ENCODE results near the gene WARS2.

The WARS2 gene

GRCh38 chr1:119115736-119116135 is 24.7 kb downstream of the WARS2 start:
- no peaks in the 10 kb centered on the region for H3K27me3 ChIP-seq (ENCODE audit: control insufficient read depth, insufficient read depth, low read length, poor library complexity, severe bottlenecking)
- H3K36me3 ChIP-seq (ENCODE audit: control insufficient read depth, insufficient read depth, low read length) = no peaks in the 10 kb centered on the region
- WGBS, 2 experiments = 33% methylated on average over 1 of the region's 3 CpGs; no CpG with 5 or more reads in 1 of the 2 experiments
- no peak overlapping the region for H3K4me3 ChIP-seq (ENCODE audit: insufficient read depth, low read depth, low read length)
- peaks cover 11% of the 10 kb centered on the region for H3K4me1 ChIP-seq (ENCODE audit: control insufficient read depth, insufficient read depth, low read length)
- H3K9me3 ChIP-seq (ENCODE audit: control insufficient read depth, low read length) = no peaks in the 10 kb centered on the region
- H3K27ac ChIP-seq (ENCODE audit: insufficient read depth, low read depth, low read length, poor library complexity, severe bottlenecking) = no peak overlapping the region

DNA sequence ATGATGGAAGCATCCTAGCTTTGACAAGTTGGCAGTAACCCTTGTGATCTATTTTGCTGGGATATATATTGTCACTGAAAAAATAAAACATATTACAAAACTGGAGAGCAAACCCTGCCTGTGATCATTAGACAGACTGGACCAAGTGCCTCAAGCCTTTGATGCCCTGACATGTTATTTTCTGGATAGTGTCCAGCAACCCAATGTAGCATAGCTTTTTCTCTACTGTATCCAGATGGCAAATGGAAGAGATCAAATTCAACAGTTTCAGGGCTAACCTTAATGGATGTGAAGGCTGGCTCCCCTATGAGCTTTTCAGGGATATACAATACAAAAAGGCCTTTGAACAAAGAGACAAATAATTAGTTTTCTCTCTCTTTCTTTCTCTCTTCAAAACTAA is 25.1 kb downstream of the WARS2 start:
- Histone ChIP-seq H3K27ac (ENCODE audit: insufficient read depth, low read depth, low read length, poor library complexity, severe bottlenecking) (no peak overlapping the region), H3K4me3 (ENCODE audit: insufficient read depth, low read depth, low read length) (no peak overlapping the region), H3K9me3 (ENCODE audit: control insufficient read depth, low read length) (no peaks in the 10 kb centered on the region), H3K27me3 (ENCODE audit: control insufficient read depth, insufficient read depth, low read length, poor library complexity, severe bottlenecking) (no peaks in the 10 kb centered on the region), H3K36me3 (ENCODE audit: control insufficient read depth, insufficient read depth, low read length) (no peaks in the 10 kb centered on the region), H3K4me1 (ENCODE audit: control insufficient read depth, insufficient read depth, low read length) (peaks cover 11% of the 10 kb centered on the region)

DNA sequence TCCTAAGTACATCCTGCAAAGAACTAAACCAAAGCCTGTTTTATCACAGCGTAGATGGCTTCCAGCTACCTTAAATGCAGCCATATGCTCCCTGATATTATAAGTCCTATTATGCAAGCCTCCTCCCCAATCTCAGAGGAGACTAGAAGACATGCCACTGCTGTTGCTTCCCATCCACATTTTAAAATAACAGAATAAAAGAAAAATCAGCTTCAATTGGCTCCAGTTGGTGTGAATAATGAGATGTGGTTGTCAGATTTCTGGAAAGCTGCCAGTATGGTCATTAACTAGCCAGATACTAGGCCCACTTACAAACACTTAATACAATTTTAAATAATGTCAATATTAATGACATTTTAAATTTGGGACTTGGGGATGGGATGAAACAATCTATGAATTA is 25.7 kb downstream of the WARS2 start:
- Histone ChIP-seq H3K27ac (ENCODE audit: insufficient read depth, low read depth, low read length, poor library complexity, severe bottlenecking) (no peak overlapping the region), H3K36me3 (ENCODE audit: control insufficient read depth, insufficient read depth, low read length) (no peaks in the 10 kb centered on the region), H3K27me3 (ENCODE audit: control insufficient read depth, insufficient read depth, low read length, poor library complexity, severe bottlenecking) (no peaks in the 10 kb centered on the region), H3K9me3 (ENCODE audit: control insufficient read depth, low read length) (no peaks in the 10 kb centered on the region), H3K4me1 (ENCODE audit: control insufficient read depth, insufficient read depth, low read length) (peaks cover 11% of the 10 kb centered on the region), H3K4me3 (ENCODE audit: insufficient read depth, low read depth, low read length) (no peak overlapping the region)
- 96% methylated on average over 1 of the region's 1 CpG for WGBS, 2 experiments

- no peaks in the 10 kb centered on the region for H3K36me3 ChIP-seq (ENCODE audit: control insufficient read depth, insufficient read depth, low read length)
- no peaks in the 10 kb centered on the region for H3K9me3 ChIP-seq (ENCODE audit: control insufficient read depth, low read length)
- no peaks in the 10 kb centered on the region for H3K27me3 ChIP-seq (ENCODE audit: control insufficient read depth, insufficient read depth, low read length, poor library complexity, severe bottlenecking)
- H3K27ac ChIP-seq (ENCODE audit: insufficient read depth, low read depth, low read length, poor library complexity, severe bottlenecking) = no peak overlapping the region
- no peak overlapping the region for H3K4me3 ChIP-seq (ENCODE audit: insufficient read depth, low read depth, low read length)
- 95 to 96% methylated on average over 1 of the region's 1 CpG for WGBS, 2 experiments
- peaks cover 11% of the 10 kb centered on the region for H3K4me1 ChIP-seq (ENCODE audit: control insufficient read depth, insufficient read depth, low read length)
These were observed 27.7 kb downstream of the WARS2 start for GRCh38 chr1:119112791-119113190.

DNA sequence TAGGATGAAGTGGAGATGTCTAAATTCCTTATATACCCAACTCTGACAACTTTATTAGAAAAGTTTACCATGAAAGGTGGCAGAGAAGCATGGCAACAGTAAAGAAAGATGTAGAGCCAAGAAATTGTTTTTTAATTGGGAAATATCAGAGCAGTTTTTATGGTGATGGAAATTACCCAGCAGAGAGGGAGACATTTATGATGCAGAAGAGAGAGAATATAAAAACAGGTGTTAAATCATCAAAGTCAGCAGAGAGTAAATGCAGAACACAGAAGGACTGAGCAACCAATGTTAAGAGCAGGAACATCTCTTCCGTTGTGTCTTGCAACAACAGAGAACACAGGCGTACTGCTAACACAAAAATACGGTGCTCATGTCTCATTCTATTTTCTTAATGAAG is 28.2 kb downstream of the WARS2 start:
- no peaks in the 10 kb centered on the region for H3K27me3 ChIP-seq (ENCODE audit: control insufficient read depth, insufficient read depth, low read length, poor library complexity, severe bottlenecking)
- H3K27ac ChIP-seq (ENCODE audit: insufficient read depth, low read depth, low read length, poor library complexity, severe bottlenecking) = no peak overlapping the region
- no peaks in the 10 kb centered on the region for H3K36me3 ChIP-seq (ENCODE audit: control insufficient read depth, insufficient read depth, low read length)
- no peaks in the 10 kb centered on the region for H3K9me3 ChIP-seq (ENCODE audit: control insufficient read depth, low read length)
- peaks cover 11% of the 10 kb centered on the region for H3K4me1 ChIP-seq (ENCODE audit: control insufficient read depth, insufficient read depth, low read length)
- no peak overlapping the region for H3K4me3 ChIP-seq (ENCODE audit: insufficient read depth, low read depth, low read length)
- 93 to 98% methylated on average over 3 of the region's 3 CpGs for WGBS, 2 experiments

DNA sequence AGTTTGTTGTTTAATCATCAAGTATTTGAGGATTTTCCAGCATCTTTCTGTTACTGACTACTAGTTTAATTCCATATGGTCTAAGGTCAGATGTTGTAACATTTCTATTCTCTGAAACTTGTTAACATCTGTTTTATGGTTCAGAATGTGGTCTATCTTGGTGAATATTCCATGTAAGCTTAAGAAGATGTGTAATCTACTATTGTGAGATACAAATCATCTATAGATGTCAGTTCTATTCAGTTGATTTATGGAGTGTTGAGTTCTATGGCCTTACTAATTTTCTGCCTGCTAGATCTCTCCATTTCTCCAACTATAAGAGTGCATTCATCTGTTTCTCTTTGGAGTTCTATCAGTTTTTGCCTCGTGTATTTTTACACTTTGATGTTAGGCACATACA is 31.5 kb downstream of the WARS2 start:
- Histone ChIP-seq H3K27me3 (ENCODE audit: control insufficient read depth, insufficient read depth, low read length, poor library complexity, severe bottlenecking) (no peaks in the 10 kb centered on the region), H3K4me3 (ENCODE audit: insufficient read depth, low read depth, low read length) (no peak overlapping the region), H3K36me3 (ENCODE audit: control insufficient read depth, insufficient read depth, low read length) (no peaks in the 10 kb centered on the region), H3K4me1 (ENCODE audit: control insufficient read depth, insufficient read depth, low read length) (no peaks in the 10 kb centered on the region), H3K9me3 (ENCODE audit: control insufficient read depth, low read length) (no peaks in the 10 kb centered on the region), H3K27ac (ENCODE audit: insufficient read depth, low read depth, low read length, poor library complexity, severe bottlenecking) (no peak overlapping the region)
- 88% methylated on average over 1 of the region's 1 CpG; no CpG with 5 or more reads in 1 of the 2 experiments for WGBS, 2 experiments

GRCh38 chr1:119103764-119104163 is 36.7 kb downstream of the WARS2 start:
- Histone ChIP-seq H3K27ac (ENCODE audit: insufficient read depth, low read depth, low read length, poor library complexity, severe bottlenecking) (no peak overlapping the region), H3K27me3 (ENCODE audit: control insufficient read depth, insufficient read depth, low read length, poor library complexity, severe bottlenecking) (no peaks in the 10 kb centered on the region), H3K4me3 (ENCODE audit: insufficient read depth, low read depth, low read length) (no peak overlapping the region), H3K4me1 (ENCODE audit: control insufficient read depth, insufficient read depth, low read length) (no peaks in the 10 kb centered on the region), H3K36me3 (ENCODE audit: control insufficient read depth, insufficient read depth, low read length) (no peaks in the 10 kb centered on the region), H3K9me3 (ENCODE audit: control insufficient read depth, low read length) (no peaks in the 10 kb centered on the region)
- WGBS, 2 experiments = 93 to 100% methylated on average over 1 of the region's 1 CpG

DNA sequence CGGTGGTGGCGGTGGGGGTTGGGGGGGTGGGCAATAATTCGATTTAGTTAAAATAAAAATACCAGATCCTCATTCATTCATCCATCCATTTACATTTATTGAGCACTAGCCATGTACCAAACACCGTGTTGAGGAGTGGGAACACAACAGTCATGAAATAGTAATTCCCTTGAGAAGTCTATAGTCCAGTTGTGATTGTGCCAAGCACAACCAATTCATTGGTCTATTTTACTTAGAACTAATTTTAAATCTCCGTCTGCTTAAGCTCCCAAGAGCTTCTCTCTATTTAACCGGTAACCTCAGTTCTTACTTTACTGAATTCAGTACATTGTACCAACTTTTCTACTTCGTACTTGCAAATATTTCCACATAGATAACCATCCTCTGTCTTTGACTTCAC is 38.4 kb downstream of the WARS2 start:
- H3K36me3 ChIP-seq (ENCODE audit: control insufficient read depth, insufficient read depth, low read length) = no peaks in the 10 kb centered on the region
- no peaks in the 10 kb centered on the region for H3K9me3 ChIP-seq (ENCODE audit: control insufficient read depth, low read length)
- no peak overlapping the region for H3K4me3 ChIP-seq (ENCODE audit: insufficient read depth, low read depth, low read length)
- no peaks in the 10 kb centered on the region for H3K27me3 ChIP-seq (ENCODE audit: control insufficient read depth, insufficient read depth, low read length, poor library complexity, severe bottlenecking)
- no peak overlapping the region for H3K27ac ChIP-seq (ENCODE audit: insufficient read depth, low read depth, low read length, poor library complexity, severe bottlenecking)
- H3K4me1 ChIP-seq (ENCODE audit: control insufficient read depth, insufficient read depth, low read length) = no peaks in the 10 kb centered on the region
- 95 to 97% methylated on average over 4 to 7 of the region's 7 CpGs for WGBS, 2 experiments

- H3K9me3 ChIP-seq (ENCODE audit: control insufficient read depth, low read length) = no peaks in the 10 kb centered on the region
- no peak overlapping the region for H3K27ac ChIP-seq (ENCODE audit: insufficient read depth, low read depth, low read length, poor library complexity, severe bottlenecking)
- no peaks in the 10 kb centered on the region for H3K4me1 ChIP-seq (ENCODE audit: control insufficient read depth, insufficient read depth, low read length)
- H3K36me3 ChIP-seq (ENCODE audit: control insufficient read depth, insufficient read depth, low read length) = no peaks in the 10 kb centered on the region
- H3K27me3 ChIP-seq (ENCODE audit: control insufficient read depth, insufficient read depth, low read length, poor library complexity, severe bottlenecking) = no peaks in the 10 kb centered on the region
- whole genome bisulfite sequencing, 2 experiments = 95 to 98% methylated on average over 1 of the region's 1 CpG
- no peak overlapping the region for H3K4me3 ChIP-seq (ENCODE audit: insufficient read depth, low read depth, low read length)
These were observed 38.9 kb downstream of the WARS2 start for GRCh38 chr1:119101563-119101962.

DNA sequence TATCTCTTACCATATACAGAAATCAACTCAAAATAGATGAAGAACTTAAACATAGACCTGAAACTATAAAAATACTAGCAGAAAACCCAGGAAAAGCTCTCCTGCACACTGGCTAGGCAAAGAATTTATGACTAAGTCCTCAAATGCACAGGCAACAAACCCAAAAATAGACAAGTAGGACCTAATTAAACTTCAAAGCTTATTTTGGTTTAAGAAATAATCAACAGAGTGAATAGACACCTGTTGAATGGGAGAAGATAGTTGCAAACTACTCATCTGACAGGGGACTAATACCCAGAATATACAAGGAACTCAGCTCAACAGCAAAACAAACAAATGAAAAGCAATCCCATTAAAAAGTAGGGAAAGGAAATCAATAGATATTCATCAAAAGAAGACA is 40.7 kb downstream of the WARS2 start:
- Histone ChIP-seq H3K27ac (ENCODE audit: insufficient read depth, low read depth, low read length, poor library complexity, severe bottlenecking) (no peak overlapping the region), H3K4me3 (ENCODE audit: insufficient read depth, low read depth, low read length) (no peak overlapping the region), H3K9me3 (ENCODE audit: control insufficient read depth, low read length) (no peaks in the 10 kb centered on the region), H3K36me3 (ENCODE audit: control insufficient read depth, insufficient read depth, low read length) (no peaks in the 10 kb centered on the region), H3K27me3 (ENCODE audit: control insufficient read depth, insufficient read depth, low read length, poor library complexity, severe bottlenecking) (no peaks in the 10 kb centered on the region), H3K4me1 (ENCODE audit: control insufficient read depth, insufficient read depth, low read length) (no peaks in the 10 kb centered on the region)

DNA sequence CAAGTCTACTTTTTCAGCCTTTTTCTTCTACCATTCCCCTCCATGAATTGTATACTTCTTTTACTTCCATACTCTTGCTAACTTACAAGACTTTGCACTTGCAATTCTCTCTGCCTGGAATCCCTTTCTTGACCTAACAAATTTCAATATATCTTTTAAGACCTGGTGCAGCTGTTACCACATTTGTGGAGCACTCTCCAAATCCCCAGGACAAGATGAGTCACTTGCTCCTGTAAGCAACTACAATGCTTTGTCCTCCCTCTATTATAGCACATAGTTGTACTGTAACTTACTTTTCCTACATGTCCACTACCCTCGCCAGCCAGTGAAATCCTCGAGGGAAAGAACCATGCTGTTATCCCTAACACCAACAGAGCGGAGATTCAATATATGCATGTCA is 43.1 kb downstream of the WARS2 start:
- Histone ChIP-seq H3K27me3 (ENCODE audit: control insufficient read depth, insufficient read depth, low read length, poor library complexity, severe bottlenecking) (no peaks in the 10 kb centered on the region), H3K9me3 (ENCODE audit: control insufficient read depth, low read length) (no peaks in the 10 kb centered on the region), H3K36me3 (ENCODE audit: control insufficient read depth, insufficient read depth, low read length) (no peaks in the 10 kb centered on the region), H3K4me3 (ENCODE audit: insufficient read depth, low read depth, low read length) (no peak overlapping the region), H3K4me1 (ENCODE audit: control insufficient read depth, insufficient read depth, low read length) (no peaks in the 10 kb centered on the region), H3K27ac (ENCODE audit: insufficient read depth, low read depth, low read length, poor library complexity, severe bottlenecking) (no peak overlapping the region)
- WGBS, 2 experiments = 88 to 93% methylated on average over 3 of the region's 3 CpGs
